Neural progenitor cell (in vitro differentiated cells): ENCODE measurements around the gene GPATCH2L. TPM values are rescaled to one million over a fixed set of nuclear protein-coding genes. Genes with fewer than 3 reads are reported as not detected.

Experiments
- DNase-seq: peaks from one replicate; pipeline ENCODE4 v3.0.0-alpha.2; 2016; ENCODE audit warnings: low spot score
- H2AFZ ChIP-seq: fragments of 200-600 bp; sonication (generic); replicated peaks from 2 replicates; pipeline ENCODE4 v1.6.1; 2016; ENCODE audit warnings: antibody characterized with exemption
- H3F3A ChIP-seq: fragments of 200-600 bp; sonication (generic); 2 replicates; pipeline ENCODE4 v1.6.1; 2016; ENCODE audit warnings: antibody characterized with exemption, low read depth
- H3K27ac ChIP-seq: fragments of 200-600 bp; sonication (generic); 2 replicates; pipeline ENCODE4 v1.5.1; 2016; ENCODE audit warnings: mild to moderate bottlenecking
- H3K27me3 ChIP-seq: fragments of 200-600 bp; sonication (generic); 2 replicates; pipeline ENCODE4 v1.6.1; 2016; ENCODE audit warnings: mild to moderate bottlenecking, moderate library complexity
- H3K36me3 ChIP-seq: fragments of 200-600 bp; sonication (generic); 2 replicates; pipeline ENCODE4 v1.5.1; 2016
- H3K4me1 ChIP-seq: fragments of 200-600 bp; sonication (generic); 2 replicates; pipeline ENCODE4 v1.6.1; 2016; ENCODE audit warnings: mixed run types
- H3K4me2 ChIP-seq: fragments of 200-600 bp; sonication (generic); 2 replicates; pipeline ENCODE4 v1.6.1; 2016
- H3K4me3 ChIP-seq: fragments of 200-600 bp; sonication (generic); 2 replicates; pipeline ENCODE4 v1.5.1; 2016
- H3K79me2 ChIP-seq: fragments of 200-600 bp; sonication (generic); 2 replicates; pipeline ENCODE4 v1.6.1; 2016; ENCODE audit warnings: low read depth
- H3K9ac ChIP-seq: fragments of 200-600 bp; sonication (generic); 2 replicates; pipeline ENCODE4 v1.6.1; 2016
- H3K9me3 ChIP-seq: fragments of 200-600 bp; sonication (generic); 2 replicates; pipeline ENCODE4 v1.5.1; 2016; ENCODE audit warnings: low read depth
- H4K20me1 ChIP-seq: fragments of 200-600 bp; sonication (generic); 2 replicates; pipeline ENCODE4 v1.6.1; 2016; ENCODE audit warnings: low read depth
- H3K27ac Mint-ChIP-seq: 3 replicates; pipeline ENCODE4 v1.8.0; 2021; ENCODE audit warnings: mixed read lengths
- H3K27me3 Mint-ChIP-seq: 2 replicates; pipeline ENCODE4 v1.8.0; 2022; ENCODE audit warnings: low read depth, mild to moderate bottlenecking, inconsistent platforms, moderate library complexity, mixed read lengths; ENCODE audit not compliant: insufficient read depth
- H3K36me3 Mint-ChIP-seq: 3 replicates; pipeline ENCODE4 v1.8.0; 2021; ENCODE audit warnings: mixed read lengths
- H3K4me1 Mint-ChIP-seq: 3 replicates; pipeline ENCODE4 v1.8.0; 2021; ENCODE audit warnings: mixed read lengths
- H3K4me3 Mint-ChIP-seq: 3 replicates; pipeline ENCODE4 v1.8.0; 2021; ENCODE audit warnings: mild to moderate bottlenecking, moderate library complexity, mixed read lengths
- H3K9me3 Mint-ChIP-seq: 3 replicates; pipeline ENCODE4 v1.8.0; 2020; ENCODE audit warnings: mixed read lengths
- EZH2 ChIP-seq: fragments of 200-600 bp; sonication (generic); IDR thresholded peaks from 2 replicates; pipeline ENCODE4 v1.6.1; 2017; ENCODE audit warnings: antibody characterized with exemption, mild to moderate bottlenecking, moderate library complexity
- EZH2phosphoT487 ChIP-seq: fragments of 200-600 bp; sonication (generic); IDR thresholded peaks from 2 replicates; pipeline ENCODE4 v1.6.1; 2017; ENCODE audit warnings: antibody characterized with exemption
- total RNA-seq: library from RNA; depleted of rRNA; stranded (reverse); fragments of >200 nt; gene quantifications from 2 replicates; pipeline ENCODE4 v1.2.3, GENCODE V29; 2015; ENCODE audit warnings: low replicate concordance
- TF ChIP-seq, protein P1 (sequence below): fragments of 200-600 bp; sonication (generic); IDR thresholded peaks from 2 replicates; pipeline ENCODE4 v1.5.1; 2017; ENCODE audit warnings: antibody characterized with exemption, mild to moderate bottlenecking

The GPATCH2L gene
- total RNA-seq, 1 donor from 2014 or later: 68.2 TPM

GRCh38 chr14:76208340-76208739 lies 56.6 kb downstream of the GPATCH2L start:
- Histone ChIP-seq H3K4me1 (peaks cover 3% of the 10 kb centered on the region), H4K20me1 (no peaks in the 10 kb centered on the region), H3K4me3 (no peak overlapping the region), H3K4me2 (no peak overlapping the region), H3K27me3 (no peaks in the 10 kb centered on the region), H3K9me3 (no peaks in the 10 kb centered on the region), H3K9ac (no peak overlapping the region), H2AFZ (no peak overlapping the region), H3K79me2 (no peaks in the 10 kb centered on the region), H3K36me3 (no peaks in the 10 kb centered on the region), H3F3A (peaks cover 4% of the 10 kb centered on the region), H3K27ac (no peak overlapping the region)
- TF ChIP-seq, protein P1, sequence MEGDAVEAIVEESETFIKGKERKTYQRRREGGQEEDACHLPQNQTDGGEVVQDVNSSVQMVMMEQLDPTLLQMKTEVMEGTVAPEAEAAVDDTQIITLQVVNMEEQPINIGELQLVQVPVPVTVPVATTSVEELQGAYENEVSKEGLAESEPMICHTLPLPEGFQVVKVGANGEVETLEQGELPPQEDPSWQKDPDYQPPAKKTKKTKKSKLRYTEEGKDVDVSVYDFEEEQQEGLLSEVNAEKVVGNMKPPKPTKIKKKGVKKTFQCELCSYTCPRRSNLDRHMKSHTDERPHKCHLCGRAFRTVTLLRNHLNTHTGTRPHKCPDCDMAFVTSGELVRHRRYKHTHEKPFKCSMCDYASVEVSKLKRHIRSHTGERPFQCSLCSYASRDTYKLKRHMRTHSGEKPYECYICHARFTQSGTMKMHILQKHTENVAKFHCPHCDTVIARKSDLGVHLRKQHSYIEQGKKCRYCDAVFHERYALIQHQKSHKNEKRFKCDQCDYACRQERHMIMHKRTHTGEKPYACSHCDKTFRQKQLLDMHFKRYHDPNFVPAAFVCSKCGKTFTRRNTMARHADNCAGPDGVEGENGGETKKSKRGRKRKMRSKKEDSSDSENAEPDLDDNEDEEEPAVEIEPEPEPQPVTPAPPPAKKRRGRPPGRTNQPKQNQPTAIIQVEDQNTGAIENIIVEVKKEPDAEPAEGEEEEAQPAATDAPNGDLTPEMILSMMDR: no peak
- TF ChIP-seq EZH2 (no peak), EZH2phosphoT487 (no peak)
- Mint-ChIP-seq H3K27me3 (no peaks in the 10 kb centered on the region), H3K27ac (no peak overlapping the region), H3K9me3 (no peaks in the 10 kb centered on the region), H3K36me3 (peaks cover 9% of the 10 kb centered on the region), H3K4me3 (no peak overlapping the region), H3K4me1 (peaks cover 5% of the 10 kb centered on the region)
- DNase-seq: no peak

GRCh38 chr14:76212242-76212641 lies 60.5 kb downstream of the GPATCH2L start:
- Histone ChIP-seq H4K20me1 (no peaks in the 10 kb centered on the region), H3K79me2 (no peaks in the 10 kb centered on the region), H3K27ac (no peak overlapping the region), H3K4me2 (no peak overlapping the region), H3K9ac (no peak overlapping the region), H2AFZ (no peak overlapping the region), H3F3A (peaks cover 4% of the 10 kb centered on the region), H3K4me3 (no peak overlapping the region), H3K9me3 (peaks cover 5% of the 10 kb centered on the region), H3K4me1 (peaks cover 3% of the 10 kb centered on the region), H3K36me3 (no peaks in the 10 kb centered on the region), H3K27me3 (no peaks in the 10 kb centered on the region)
- TF ChIP-seq EZH2 (no peak), EZH2phosphoT487 (no peak)
- TF ChIP-seq, protein P1: no peak
- peaks cover 6% of the 10 kb centered on the region for H3K9me3 Mint-ChIP-seq
- H3K4me1 Mint-ChIP-seq: peaks cover 5% of the 10 kb centered on the region
- no peak overlapping the region for H3K27ac Mint-ChIP-seq
- H3K4me3 Mint-ChIP-seq: no peak overlapping the region
- DNase-seq: no peak
- H3K36me3 Mint-ChIP-seq: peaks cover 10% of the 10 kb centered on the region
- H3K27me3 Mint-ChIP-seq: no peaks in the 10 kb centered on the region

DNA sequence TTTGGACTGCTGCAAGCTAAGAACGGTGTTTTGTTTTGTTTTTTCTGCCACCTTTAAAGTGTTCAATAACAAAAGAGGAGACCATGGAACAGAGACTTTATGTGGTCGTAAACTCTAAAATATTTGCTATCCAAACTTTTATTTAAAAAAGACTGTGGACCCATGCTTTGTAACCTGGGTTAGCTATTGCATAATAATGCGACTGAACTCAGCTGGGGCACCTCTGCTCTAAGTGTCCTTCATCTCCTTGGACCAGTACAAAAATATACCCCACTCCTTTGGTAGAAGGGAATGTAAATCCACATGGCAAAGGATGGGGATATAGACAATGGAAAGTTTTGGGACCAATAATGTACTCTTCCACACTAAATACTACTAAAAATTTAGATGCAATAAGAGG lies 65.5 kb downstream of the GPATCH2L start:
- H4K20me1 ChIP-seq: no peaks in the 10 kb centered on the region

More for the DNA sequence above, 65.5 kb downstream of the GPATCH2L start:
- Histone ChIP-seq H3F3A (peaks cover 5% of the 10 kb centered on the region), H2AFZ (no peak overlapping the region), H3K9me3 (peaks cover 5% of the 10 kb centered on the region), H3K27me3 (no peaks in the 10 kb centered on the region), H3K4me3 (no peak overlapping the region), H3K4me2 (no peak overlapping the region), H3K27ac (no peak overlapping the region), H3K4me1 (no peaks in the 10 kb centered on the region), H3K9ac (no peak overlapping the region), H3K36me3 (no peaks in the 10 kb centered on the region), H3K79me2 (no peaks in the 10 kb centered on the region)
- no peak for TF ChIP-seq EZH2phosphoT487
- TF ChIP-seq, protein P1: no peak
- TF ChIP-seq EZH2: no peak
- H3K4me1 Mint-ChIP-seq: peaks cover 5% of the 10 kb centered on the region
- H3K36me3 Mint-ChIP-seq: peaks cover 5% of the 10 kb centered on the region
- peaks cover 4% of the 10 kb centered on the region for H3K27me3 Mint-ChIP-seq
- H3K9me3 Mint-ChIP-seq: peaks cover 11% of the 10 kb centered on the region
- no peak for DNase-seq
- no peak overlapping the region for H3K27ac Mint-ChIP-seq
- H3K4me3 Mint-ChIP-seq: no peak overlapping the region
